H1 (cell line): ENCODE data around the gene ATG9B. TPM values are rescaled to one million over a fixed set of nuclear protein-coding genes. Genes with fewer than 3 reads are reported as not detected.

Source experiments
- GABPA ChIP-seq: IDR thresholded peaks from 2 replicates; pipeline ENCODE4 v1.6.1; 2011; ENCODE audit warnings: mild to moderate bottlenecking, low read length, moderate library complexity, borderline replicate concordance; ENCODE audit not compliant: insufficient read depth
- POU5F1 ChIP-seq: IDR thresholded peaks from 2 replicates; pipeline ENCODE4 v1.6.1; 2011; ENCODE audit warnings: low read depth, mild to moderate bottlenecking, low read length, moderate library complexity
- RXRA ChIP-seq: IDR thresholded peaks from 2 replicates; pipeline ENCODE4 v1.6.1; 2011; ENCODE audit warnings: low read depth, mild to moderate bottlenecking, low read length, moderate library complexity; ENCODE audit not compliant: insufficient read depth
- TAF7 ChIP-seq: optimal IDR thresholded peaks from 2 replicates; pipeline ENCODE3; 2011; ENCODE audit warnings: low read depth, mild to moderate bottlenecking, inconsistent platforms, low read length, moderate library complexity, borderline replicate concordance
- polyA plus RNA-seq, 7 experiments: library from polyadenylated mRNA; depleted of rRNA in 3 of 7; stranded (reverse) in 5 of 7; unstranded in 2 of 7; fragments of >200 nt in 5 of 7; fragments of 200-250 nt in 2 of 7; gene quantifications; 1 replicate in 5 of 7; 2 replicates in 1 of 7; 4 replicates in 1 of 7; pipeline versions ENCODE4 v1.2.1 to v1.2.3, GENCODE V29; 2011 to 2013; ENCODE audit warnings: missing spikeins in 2 of 7, mixed read lengths in 2 of 7
- total RNA-seq: library from RNA; stranded (reverse); fragmentation: NEBNext Ultra II Directional; extraction: Animal tissue kit (Norgen Biotek cat#: 25700); gene quantifications from 2 replicates; pipeline ENCODE4 v1.2.1, GENCODE V29; 2021

The ATG9B gene
- total and polyA plus RNA-seq, 2 of the 8 experiments (the other 6 are each of a cell fraction or from before 2014, with no cell fraction given) = 1.4 to 2.3 TPM

DNA sequence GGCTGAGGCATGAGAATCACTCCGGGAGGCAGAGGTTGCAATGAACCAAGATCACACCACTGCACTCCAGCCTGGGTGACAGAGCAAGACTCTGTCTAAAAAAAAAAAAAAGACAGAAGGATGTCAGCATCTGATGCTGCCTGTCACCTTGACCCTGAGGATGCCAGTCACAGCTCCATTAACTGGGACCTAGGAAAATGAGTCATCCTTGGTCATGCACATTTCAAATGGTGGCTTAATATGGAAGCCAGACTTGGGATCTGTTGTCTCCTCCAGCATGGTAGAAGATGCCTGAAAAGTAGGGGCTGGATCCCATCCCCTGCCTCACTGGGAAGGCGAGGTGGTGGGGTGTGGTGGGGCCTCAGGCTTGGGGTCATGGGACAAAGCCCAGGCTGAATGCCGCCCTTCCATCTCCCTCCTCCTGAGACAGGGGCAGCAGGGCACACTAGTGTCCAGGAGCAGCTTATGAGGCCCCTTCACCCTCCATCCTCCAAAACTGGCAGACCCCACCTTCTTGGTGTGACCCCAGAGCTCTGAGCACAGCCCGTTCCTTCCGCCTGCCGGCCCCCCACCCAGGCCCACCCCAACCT is 32.1 kb downstream of the ATG9B start (continued):
- TF ChIP-seq RXRA = no peak
- no peak for TF ChIP-seq GABPA
- TF ChIP-seq POU5F1 = no peak
- no peak for TF ChIP-seq TAF7
- TF ChIP-seq, all 59 proteins: peak for 0
